Mesothelial cell of epicardium (in vitro differentiated cells): ENCODE measurements around the gene SLFN5. TPM values are rescaled to one million over a fixed set of nuclear protein-coding genes. Genes with fewer than 3 reads are reported as not detected.
"Not testable (repeated sequence)": the region's sequence is repeated elsewhere in the genome, so short reads cannot be mapped to it uniquely, and the experiment has no call there.

Source experiments
- DNase-seq, 2 experiments: peaks; one replicate each; pipeline ENCODE4 v3.0.0; 2021; ENCODE audit warnings: low spot score in 2 of 2; ENCODE audit not compliant: unreplicated experiment in 2 of 2
- H3K27ac Mint-ChIP-seq: 2 replicates; pipeline ENCODE4 v1.8.0; 2021; ENCODE audit warnings: mixed read lengths
- H3K27me3 Mint-ChIP-seq: 2 replicates; pipeline ENCODE4 v1.8.0; 2021; ENCODE audit warnings: low read depth, mixed read lengths
- H3K36me3 Mint-ChIP-seq: 2 replicates; pipeline ENCODE4 v1.8.0; 2021; ENCODE audit warnings: mixed read lengths
- H3K4me1 Mint-ChIP-seq: 2 replicates; pipeline ENCODE4 v1.8.0; 2021; ENCODE audit warnings: mixed read lengths
- H3K4me3 Mint-ChIP-seq: 2 replicates; pipeline ENCODE4 v1.8.0; 2021; ENCODE audit warnings: mild to moderate bottlenecking, moderate library complexity, mixed read lengths
- H3K9me3 Mint-ChIP-seq: 2 replicates; pipeline ENCODE4 v1.8.0; 2021; ENCODE audit warnings: mixed read lengths
- total RNA-seq: library from RNA; stranded (reverse); gene quantifications from 3 replicates; pipeline ENCODE4 v1.2.1, GENCODE V29; 2021
- TF ChIP-seq, protein P1 (sequence below): fragments of 200-600 bp; sonication (generic); IDR thresholded peaks from one replicate; pipeline ENCODE4 v1.5.0; 2021; ENCODE audit warnings: antibody characterized with exemption; ENCODE audit not compliant: unreplicated experiment

SLFN5 gene
- total RNA-seq: 46.2 to 50.0 TPM (median 46.9 TPM) in 3 replicates

DNA sequence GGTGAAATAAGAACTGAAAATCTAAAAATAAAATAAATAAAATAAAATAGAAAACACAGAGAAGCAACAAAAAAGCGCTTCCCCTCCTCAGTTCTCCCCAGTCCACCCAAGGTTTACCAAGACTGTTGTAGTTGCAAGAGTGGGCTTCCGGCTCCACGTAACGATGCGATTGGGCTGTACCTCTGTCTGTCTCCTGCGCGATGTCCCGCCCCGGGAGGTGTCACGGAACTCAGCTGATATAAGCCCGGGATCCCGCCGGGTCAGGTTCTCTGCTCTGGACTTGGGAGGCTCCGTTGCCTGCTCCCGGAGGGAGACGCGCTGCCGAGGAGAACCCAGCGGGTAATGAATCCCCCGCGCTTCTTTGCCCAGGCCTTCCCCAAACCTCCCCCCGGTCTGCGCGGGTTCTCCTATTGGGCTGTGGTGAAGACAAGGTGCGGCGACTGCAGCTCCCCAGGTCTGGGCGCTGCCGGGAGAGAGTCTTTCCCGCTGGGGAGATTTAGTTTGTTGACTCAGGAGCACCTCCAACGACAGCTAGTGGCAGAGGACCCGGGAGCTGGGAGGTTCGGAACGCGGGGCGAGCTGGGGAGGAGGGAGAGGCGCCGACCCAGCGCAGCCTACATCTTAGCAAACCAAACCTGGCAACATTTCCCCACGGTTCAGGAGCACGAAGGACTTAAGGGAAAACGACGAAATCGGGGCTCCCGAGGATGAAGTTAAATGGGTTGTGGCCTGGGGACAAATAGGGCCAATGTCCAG lies at the start of gene SLFN5:
Gene SLFN5, plus strand, starts transcription at position 268 of the 756 bp plus-strand sequence. CDS start 15,619 bp downstream, outside the sequence.
- Mint-ChIP-seq H3K27me3 (no peaks in the 10 kb centered on the region), H3K9me3 (no peaks in the 10 kb centered on the region), H3K27ac (peak within 1 kb of the TSS; percentile 98), H3K36me3 (peaks cover 3% of the 10 kb centered on the region), H3K4me1 (peaks cover 43% of the 10 kb centered on the region), H3K4me3 (peak within 1 kb of the TSS; percentile 94)
- DNase-seq: peak; percentile 68 to 93
- TF ChIP-seq, protein P1, sequence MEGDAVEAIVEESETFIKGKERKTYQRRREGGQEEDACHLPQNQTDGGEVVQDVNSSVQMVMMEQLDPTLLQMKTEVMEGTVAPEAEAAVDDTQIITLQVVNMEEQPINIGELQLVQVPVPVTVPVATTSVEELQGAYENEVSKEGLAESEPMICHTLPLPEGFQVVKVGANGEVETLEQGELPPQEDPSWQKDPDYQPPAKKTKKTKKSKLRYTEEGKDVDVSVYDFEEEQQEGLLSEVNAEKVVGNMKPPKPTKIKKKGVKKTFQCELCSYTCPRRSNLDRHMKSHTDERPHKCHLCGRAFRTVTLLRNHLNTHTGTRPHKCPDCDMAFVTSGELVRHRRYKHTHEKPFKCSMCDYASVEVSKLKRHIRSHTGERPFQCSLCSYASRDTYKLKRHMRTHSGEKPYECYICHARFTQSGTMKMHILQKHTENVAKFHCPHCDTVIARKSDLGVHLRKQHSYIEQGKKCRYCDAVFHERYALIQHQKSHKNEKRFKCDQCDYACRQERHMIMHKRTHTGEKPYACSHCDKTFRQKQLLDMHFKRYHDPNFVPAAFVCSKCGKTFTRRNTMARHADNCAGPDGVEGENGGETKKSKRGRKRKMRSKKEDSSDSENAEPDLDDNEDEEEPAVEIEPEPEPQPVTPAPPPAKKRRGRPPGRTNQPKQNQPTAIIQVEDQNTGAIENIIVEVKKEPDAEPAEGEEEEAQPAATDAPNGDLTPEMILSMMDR: no peak

GRCh38 chr17:35194001-35194400 lies 48.9 kb upstream of the SLFN5 start, which contains the start of gene SLC35G3:
Gene SLC35G3 (minus strand): TSS chr17:35194393. CDS start chr17:35194307, 86 bp downstream.
- H3K27me3 Mint-ChIP-seq: peaks cover 24% of the 10 kb centered on the region
- H3K36me3 Mint-ChIP-seq, H3K4me1 Mint-ChIP-seq, DNase-seq, H3K4me3 Mint-ChIP-seq, H3K9me3 Mint-ChIP-seq, H3K27ac Mint-ChIP-seq: not testable (repeated sequence)

- H3K4me3 Mint-ChIP-seq, H3K27ac Mint-ChIP-seq, DNase-seq, H3K36me3 Mint-ChIP-seq, H3K4me1 Mint-ChIP-seq: not testable (repeated sequence)
- H3K9me3 Mint-ChIP-seq: peaks cover 18% of the 10 kb centered on the region
- peaks cover 18% of the 10 kb centered on the region for H3K27me3 Mint-ChIP-seq
Measured at GRCh38 chr17:35195062-35195461, 47.8 kb upstream of the SLFN5 start.

- H3K4me1 Mint-ChIP-seq, H3K27ac Mint-ChIP-seq, H3K36me3 Mint-ChIP-seq, H3K4me3 Mint-ChIP-seq, DNase-seq: not testable (repeated sequence)
- Mint-ChIP-seq H3K9me3 (peaks cover 33% of the 10 kb centered on the region), H3K27me3 (peaks cover 12% of the 10 kb centered on the region)
Measured at GRCh38 chr17:35202582-35202981, 40.3 kb upstream of the SLFN5 start.

GRCh38 chr17:35210741-35211140 lies 32.1 kb upstream of the SLFN5 start:
- no peaks in the 10 kb centered on the region for H3K4me1 Mint-ChIP-seq
- no peaks in the 10 kb centered on the region for H3K9me3 Mint-ChIP-seq
- H3K4me3 Mint-ChIP-seq: no peak overlapping the region
- DNase-seq: no peak
- TF ChIP-seq, protein P1: no peak
- no peak overlapping the region for H3K27ac Mint-ChIP-seq
- H3K36me3 Mint-ChIP-seq: no peaks in the 10 kb centered on the region
- H3K27me3 Mint-ChIP-seq: peaks cover 68% of the 10 kb centered on the region

DNA sequence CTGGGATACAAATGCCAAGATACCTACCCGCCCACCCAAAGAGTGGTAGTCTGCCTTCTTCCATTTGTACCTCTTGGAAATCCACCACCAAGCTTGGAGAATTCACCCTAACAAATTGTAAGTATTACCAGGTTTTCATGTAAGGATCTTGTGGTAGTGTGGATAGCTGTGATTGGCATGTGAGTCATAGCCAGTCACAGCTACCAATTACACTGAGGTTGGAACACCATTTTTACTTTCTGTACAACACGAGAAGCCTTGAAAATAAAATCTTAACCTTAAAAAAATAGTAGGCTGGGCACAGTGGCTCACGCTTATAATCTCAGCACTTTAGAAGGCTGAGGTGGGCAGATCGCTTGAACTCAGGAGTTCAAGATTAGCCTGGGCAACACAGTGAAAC lies 30.2 kb upstream of the SLFN5 start:
- peaks cover 67% of the 10 kb centered on the region for H3K27me3 Mint-ChIP-seq
- H3K9me3 Mint-ChIP-seq: no peaks in the 10 kb centered on the region
- H3K36me3 Mint-ChIP-seq: no peaks in the 10 kb centered on the region
- H3K4me3 Mint-ChIP-seq: no peak overlapping the region
- no peak for DNase-seq
- H3K4me1 Mint-ChIP-seq: no peaks in the 10 kb centered on the region
- TF ChIP-seq, protein P1: no peak
- no peak overlapping the region for H3K27ac Mint-ChIP-seq

DNA sequence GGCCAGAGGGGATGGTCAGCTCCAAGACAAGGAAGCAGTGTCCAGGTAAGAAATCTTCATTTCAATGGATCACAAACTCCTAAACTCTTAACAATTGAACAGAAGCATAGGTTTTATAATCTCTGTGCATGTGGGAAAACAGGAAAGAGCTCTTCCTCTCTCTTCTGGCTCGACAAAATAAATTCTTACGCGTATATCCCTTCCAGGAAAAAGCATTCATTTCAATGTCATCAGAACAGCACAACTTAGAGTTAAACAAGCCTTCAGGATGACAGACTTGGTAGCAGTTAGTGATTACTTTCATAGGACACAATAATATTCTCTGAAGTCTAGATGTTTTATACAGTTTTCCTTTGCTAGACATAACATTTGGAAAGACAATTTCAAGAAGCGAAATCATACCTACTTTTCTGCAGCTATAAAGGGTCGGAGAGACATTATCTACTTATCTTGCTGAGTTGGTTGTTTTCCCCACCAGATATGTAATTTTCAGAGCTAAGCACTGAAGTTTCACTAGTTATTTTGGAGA lies 29.4 kb upstream of the SLFN5 start:
- Mint-ChIP-seq H3K36me3 (no peaks in the 10 kb centered on the region), H3K4me3 (no peak overlapping the region), H3K27ac (no peak overlapping the region), H3K4me1 (no peaks in the 10 kb centered on the region), H3K9me3 (no peaks in the 10 kb centered on the region), H3K27me3 (peaks cover 67% of the 10 kb centered on the region)
- no peak for DNase-seq
- TF ChIP-seq, protein P1: no peak
